HG02678 (cell line): ENCODE data around the gene TMEM145.
"Not testable (repeated sequence)": the region's sequence is repeated elsewhere in the genome, so short reads cannot be mapped to it uniquely, and the experiment has no call there.

Experiments
- ATAC-seq: cut with Tn5 transposase; IDR thresholded peaks from one replicate; pipeline ENCODE4 v1.9.1; 2021; ENCODE audit warnings: mild to moderate bottlenecking, moderate library complexity; ENCODE audit not compliant: unreplicated experiment

Gene TMEM145

GRCh38 chr19:42312370-42312769, 739 bp upstream of the TMEM145 start:
- ATAC-seq, result no peak

DNA sequence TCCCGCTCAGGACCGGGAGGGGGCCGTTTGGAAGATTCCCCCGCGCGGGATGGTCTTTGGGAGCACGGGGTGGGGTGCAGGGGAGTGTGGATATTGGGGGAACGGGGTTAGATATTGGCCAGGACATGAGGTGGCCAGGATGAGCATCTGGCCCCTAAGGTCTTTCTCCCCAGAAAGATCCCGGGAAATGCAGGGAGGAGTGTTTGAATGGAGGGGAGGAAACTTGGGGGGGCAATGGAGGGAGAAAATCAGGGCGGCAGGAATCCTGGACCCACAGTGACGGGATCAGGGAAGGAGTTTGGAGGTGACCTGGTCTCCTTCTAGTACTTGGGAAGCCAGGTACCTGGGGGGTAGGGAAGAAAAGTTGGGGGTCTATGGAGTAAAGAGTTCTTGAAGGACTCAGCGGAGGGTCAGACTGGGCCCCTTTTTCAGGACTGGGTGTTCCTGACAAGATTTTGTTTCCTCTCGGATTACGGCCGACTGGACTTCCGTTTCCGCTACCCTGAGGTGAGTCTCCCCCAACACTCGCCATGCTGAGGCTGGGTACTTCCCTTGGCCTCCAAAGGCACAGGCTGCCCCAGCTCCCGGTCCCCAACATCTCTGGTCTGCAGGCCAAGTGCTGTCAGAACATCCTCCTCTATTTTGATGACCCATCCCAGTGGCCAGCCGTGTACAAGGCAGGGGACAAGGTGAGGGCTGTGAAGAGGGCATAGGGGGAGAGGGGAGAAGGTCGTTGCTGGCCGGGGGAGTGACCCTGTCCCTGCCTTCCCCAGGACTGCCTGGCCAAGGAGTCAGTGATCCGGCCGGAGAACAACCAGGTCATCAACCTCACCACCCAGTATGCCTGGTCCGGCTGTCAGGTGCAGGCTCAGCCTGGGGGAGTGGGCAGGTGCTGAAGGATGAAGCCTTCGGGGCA, 989 bp downstream of the TMEM145 start:
- ATAC-seq, result no peak

DNA sequence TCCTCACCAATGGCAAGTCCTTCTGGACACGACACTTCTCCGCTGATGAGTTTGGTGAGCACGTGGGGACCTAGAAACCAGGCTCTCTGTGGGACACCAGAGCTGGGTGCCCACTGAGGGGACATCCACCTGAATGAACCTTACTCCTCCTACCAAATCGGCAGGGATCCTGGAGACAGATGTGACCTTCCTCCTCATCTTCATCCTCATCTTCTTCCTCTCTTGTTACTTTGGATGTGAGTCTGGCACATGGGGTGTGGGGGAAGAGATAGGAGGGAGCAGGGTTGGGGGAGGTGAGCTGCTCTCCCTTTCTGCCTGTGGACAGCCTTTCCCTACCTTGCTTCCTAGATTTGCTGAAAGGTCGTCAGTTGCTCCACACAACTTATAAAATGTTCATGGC, 1.9 kb downstream of the TMEM145 start:
- no peak for ATAC-seq

- peak; percentile 49 for ATAC-seq
These were observed 3.4 kb downstream of the TMEM145 start for GRCh38 chr19:42316223-42317211.

GRCh38 chr19:42317535-42317934, 4.4 kb downstream of the TMEM145 start:
- no peak for ATAC-seq

DNA sequence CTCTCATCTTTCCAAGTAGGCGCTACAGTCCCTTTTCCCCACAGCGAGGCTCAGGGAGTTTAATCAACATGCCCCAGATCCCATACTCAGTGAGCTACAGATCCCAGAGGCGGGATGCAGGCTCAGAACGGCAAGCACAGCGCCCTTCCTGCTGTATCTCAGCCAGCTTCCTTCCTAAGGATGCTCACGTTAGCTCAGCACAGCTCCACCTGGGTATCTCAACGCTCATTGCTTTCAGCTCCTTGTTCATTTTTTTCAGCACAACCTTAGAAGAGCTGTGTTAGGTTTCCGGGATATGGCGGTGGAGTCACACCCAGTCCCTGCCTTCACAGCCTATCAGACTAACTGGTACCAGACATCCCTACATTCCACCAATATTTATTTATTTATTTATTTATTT, 9.2 kb downstream of the TMEM145 start:
- no peak for ATAC-seq

GRCh38 chr19:42323473-42323851, 10.4 kb downstream of the TMEM145 start:
- no peak for ATAC-seq

DNA sequence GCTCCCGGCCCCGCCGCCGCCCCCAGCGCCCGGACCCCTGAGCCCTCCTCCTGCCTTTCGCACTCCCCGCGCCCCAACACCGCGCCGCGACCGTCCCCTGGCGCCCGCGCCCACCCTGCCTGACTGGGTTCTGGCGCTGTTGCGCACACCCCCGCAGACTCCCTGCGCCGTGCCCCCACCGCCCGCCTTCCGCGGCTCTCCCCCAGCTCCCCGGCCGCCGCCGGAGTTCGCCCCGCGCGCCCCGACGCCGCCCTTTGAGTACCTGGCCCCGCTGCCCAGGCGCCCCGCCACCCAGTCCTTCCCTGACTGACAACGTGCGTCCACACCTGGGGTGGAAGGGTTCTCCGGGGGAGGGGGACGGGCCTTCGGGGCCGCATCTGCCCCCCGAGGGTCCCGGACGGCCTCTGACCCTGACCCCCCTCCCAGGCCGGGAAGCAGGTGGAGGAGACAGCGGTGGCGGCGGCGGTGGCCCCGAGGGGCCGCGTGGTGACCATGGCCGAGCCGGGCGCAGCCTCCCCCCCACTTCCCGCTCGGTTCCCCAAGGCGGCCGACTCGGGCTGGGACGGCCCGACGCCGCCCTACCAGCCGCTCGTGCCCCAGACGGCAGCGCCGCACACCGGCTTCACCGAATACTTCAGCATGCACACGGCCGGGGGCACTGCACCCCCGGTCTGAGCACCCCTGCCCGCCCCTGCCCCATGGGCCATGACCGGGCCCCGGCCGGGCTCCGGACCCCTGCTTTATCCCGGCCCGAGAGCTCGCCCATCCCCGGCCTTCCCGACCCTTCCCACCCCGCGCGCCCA, 10.9 kb downstream of the TMEM145 start:
- no peak for ATAC-seq

DNA sequence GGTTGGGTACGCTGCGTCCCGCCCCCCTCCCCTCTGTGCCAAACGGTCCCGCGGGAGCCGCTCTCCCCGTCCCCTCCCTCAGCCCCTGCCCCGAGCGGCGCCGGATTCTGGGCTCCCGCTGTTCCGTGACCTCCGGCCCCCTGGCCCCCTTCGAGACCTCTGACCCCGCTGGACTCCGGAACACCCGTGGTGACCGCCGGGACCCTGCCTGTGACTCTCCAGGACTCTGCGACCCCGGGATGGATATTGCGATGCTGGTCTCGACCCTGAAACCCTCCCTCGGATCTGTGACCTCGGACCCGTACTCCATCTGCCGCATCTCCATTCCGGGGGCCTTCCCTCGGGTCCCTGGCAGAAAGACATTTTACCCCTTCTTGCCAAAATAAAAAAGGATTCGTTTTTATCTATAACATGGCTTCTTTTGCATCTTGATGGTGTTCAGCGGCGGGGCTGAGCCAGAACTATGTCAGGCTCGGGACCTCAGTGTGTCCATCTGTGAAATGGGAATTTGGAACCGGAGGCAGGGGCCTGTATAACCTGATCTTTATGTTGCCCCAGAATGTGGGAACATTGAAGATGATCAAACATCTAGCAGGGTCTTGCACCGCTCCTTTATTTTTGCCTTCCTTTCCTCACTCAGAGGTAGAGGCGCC, 11.7 kb downstream of the TMEM145 start:
- no peak for ATAC-seq

- peak; percentile 95 for ATAC-seq
These were observed 12.3 kb downstream of the TMEM145 start, which contains the start of gene MEGF8 for GRCh38 chr19:42325308-42325895. MEGF8 (plus strand) TSS chr19:42325635; CDS start chr19:42326244, 609 bp downstream.

DNA sequence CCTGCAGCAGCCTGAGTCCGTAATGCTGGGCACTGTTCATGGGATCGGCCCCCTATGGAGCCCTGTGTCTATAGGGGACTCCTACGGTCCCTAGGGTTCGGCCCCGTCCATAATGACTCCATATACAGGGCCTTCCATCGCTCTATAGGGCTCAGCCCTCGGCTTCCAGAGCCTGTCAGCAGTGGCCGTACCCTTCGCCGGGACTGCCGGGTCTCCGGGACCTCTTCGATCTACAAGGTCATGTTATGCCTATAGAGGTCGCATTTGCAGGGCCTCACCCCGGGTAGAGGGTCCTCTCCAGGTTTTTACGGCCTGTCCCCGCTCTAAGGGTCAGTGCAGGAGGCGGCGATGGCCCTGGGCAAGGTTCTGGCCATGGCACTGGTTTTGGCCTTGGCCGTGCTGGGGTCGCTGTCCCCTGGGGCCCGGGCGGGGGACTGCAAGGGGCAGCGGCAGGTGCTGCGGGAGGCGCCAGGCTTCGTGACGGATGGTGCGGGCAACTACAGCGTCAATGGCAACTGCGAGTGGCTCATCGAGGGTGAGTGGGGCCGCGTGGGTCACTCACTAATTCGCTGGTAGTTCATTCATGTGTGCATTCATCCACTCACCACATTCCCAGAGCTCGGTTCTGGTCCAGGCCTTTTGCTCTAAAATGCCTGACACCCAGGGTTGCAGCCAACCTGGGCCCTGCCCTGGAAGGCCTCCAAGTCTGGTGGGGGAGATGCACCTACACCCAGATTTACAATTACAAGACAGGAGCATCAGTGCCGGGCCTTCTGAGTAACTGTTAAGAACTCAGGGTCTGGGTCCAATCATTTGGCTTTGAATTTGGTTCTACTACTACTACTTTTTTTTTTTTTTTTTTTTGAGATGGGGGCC, 13.0 kb downstream of the TMEM145 start:
- peak; percentile 8 for ATAC-seq

DNA sequence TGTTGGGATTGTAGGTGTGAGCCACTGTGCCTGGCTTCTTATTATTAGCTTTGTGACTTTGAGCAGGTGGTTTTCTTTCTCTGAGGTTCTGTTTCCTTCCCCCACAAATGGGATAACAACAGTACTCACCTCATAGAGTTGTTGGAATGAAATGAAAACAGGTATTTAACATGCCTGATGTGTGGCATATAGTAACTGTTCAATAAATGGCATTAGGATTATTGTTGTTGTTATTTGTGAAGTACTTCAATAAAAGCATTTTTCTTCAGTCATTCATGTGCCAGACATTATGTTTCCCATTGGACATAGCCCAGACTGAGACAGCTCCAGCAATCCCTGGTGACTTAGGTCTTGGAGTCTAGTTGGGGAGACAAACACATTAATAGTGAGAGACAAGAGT, 13.9 kb downstream of the TMEM145 start:
- ATAC-seq, result no peak

DNA sequence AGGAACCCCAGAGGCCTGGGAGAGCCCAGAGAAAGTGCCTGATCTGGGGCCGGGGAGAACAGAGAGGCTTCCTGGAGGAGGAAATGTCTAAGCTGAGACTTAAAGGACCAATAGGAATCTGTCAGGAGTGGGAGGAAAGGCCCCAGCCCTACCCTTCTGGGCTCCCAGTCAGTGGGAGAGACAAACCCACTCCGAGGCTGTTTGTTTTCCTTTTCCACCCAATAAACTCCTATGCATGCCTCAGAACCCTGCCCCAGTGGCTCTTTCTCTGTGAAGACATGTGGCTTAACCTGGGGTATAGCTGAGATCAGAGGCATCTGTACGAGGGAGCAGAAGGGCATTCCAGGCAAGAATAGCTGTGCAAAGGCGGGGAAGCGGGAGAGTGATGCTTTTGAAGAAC, 14.3 kb downstream of the TMEM145 start:
- no peak for ATAC-seq

- no peak for ATAC-seq
These were observed 15.0 kb downstream of the TMEM145 start for GRCh38 chr19:42328106-42328505.

DNA sequence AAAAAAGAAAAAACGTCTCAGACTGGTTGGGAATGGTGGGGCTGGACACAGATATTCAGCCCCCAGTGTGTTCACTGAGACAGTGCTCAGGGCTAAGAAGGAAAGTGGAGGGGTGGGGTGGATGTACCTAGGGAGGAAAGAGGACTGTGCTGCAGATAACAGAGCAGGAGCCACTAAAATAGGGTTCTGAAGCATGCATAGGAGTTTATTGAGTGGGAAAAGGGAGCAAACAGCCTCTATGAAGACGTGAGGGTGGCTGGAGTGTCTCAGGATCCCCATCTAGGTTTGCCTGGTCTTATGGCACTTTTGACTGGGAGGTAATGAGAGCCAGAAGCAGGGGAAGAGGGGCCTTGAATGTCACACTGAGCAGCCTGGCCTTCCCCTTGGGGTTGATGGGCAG, 15.7 kb downstream of the TMEM145 start:
- ATAC-seq, result no peak

- no peak for ATAC-seq
These were observed 17.2 kb downstream of the TMEM145 start for GRCh38 chr19:42330241-42330711.

DNA sequence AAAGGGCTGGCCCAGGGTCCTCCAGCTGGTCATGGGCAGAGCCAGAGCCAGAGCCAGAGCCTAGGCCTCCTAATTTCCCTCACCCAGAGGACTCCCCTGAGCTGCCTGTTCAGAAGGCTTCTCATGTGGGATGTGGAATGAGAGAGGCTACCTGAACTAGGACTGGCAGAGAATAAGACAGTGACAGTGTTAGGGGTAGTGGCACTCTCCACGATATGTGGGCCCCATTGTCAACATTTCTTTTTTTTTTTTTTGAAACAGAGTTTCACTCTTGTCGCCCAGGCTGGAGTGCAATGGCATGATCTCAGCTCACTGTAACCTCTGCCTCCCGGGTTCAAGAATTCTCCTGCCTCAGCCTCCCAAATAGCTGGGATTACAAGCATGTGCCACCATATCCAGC, 18.2 kb downstream of the TMEM145 start:
- not testable (repeated sequence) for ATAC-seq

DNA sequence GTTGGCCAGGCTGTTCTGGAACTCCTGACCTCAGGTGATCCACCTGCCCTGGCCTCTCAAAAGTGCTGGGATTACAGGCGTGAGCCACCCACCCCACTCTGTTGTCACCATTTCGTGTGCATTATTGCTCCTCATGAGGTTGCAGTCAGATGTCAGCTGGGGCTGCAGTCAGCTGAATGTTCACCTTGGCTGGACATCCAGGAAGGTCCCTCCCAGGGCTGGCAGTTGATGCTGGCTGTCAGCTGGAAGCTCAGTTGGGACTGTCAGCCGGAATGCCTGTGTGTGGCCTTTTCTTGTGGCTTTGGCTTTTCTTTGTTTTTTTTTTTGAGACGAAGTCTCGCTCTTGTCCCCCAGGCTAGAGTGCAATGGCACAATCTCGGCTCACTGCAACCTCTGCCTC, 18.9 kb downstream of the TMEM145 start:
- ATAC-seq, result no peak

DNA sequence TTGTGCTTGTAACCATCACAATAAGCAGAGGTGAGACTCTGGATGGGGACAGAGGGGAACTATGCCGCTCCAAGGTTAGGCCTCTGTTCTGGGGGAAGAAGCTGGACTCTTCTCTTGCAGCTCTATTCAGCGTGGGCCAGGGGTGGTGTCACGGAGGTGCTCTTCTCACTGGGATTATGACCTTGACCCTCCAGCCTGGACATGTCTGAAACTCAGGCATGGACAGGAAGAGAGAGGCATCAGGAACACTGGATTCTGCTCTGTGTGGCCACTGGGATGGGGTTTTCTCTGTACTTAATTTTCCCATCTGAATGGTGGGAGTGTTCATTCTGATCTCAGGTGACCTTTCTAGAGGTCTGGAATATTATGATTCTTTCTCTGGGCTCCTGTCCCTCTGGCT, 19.9 kb downstream of the TMEM145 start:
- no peak for ATAC-seq
